ENCODE data around the gene XRCC5. TPM values are rescaled to one million over a fixed set of nuclear protein-coding genes. Genes with fewer than 3 reads are reported as not detected.

Gene XRCC5
- total RNA-seq, 4 donors from 2014 or later, result 134 to 164 (median 147) TPM

- peaks cover 0 to 10% (median 0%) of the 10 kb centered on the region in 3 donors for H3K36me3 ChIP-seq
- H3K4me1 ChIP-seq, result no peaks in the 10 kb centered on the region
- H3K4me3 ChIP-seq, result no peak overlapping the region
- H3K27ac ChIP-seq, result no peak overlapping the region
- no peaks in the 10 kb centered on the region for H3K9me3 ChIP-seq
- 81 to 88% methylated on average over 6 of the region's 6 CpGs for WGBS, 2 donors
- no peaks in the 10 kb centered on the region for H3K27me3 ChIP-seq
- DNase-seq (ENCODE audit: low spot score in 2 of 2), result no peak
- TF ChIP-seq CTCF (IDR thresholded peaks at IDR 0.05) (no peak), POLR2A (IDR thresholded peaks at IDR 0.05) (no peak), EP300 (IDR thresholded peaks at IDR 0.05) (no peak)
Observed at GRCh38 chr2:216070195-216070594, 39.0 kb upstream of the XRCC5 start.

DNA sequence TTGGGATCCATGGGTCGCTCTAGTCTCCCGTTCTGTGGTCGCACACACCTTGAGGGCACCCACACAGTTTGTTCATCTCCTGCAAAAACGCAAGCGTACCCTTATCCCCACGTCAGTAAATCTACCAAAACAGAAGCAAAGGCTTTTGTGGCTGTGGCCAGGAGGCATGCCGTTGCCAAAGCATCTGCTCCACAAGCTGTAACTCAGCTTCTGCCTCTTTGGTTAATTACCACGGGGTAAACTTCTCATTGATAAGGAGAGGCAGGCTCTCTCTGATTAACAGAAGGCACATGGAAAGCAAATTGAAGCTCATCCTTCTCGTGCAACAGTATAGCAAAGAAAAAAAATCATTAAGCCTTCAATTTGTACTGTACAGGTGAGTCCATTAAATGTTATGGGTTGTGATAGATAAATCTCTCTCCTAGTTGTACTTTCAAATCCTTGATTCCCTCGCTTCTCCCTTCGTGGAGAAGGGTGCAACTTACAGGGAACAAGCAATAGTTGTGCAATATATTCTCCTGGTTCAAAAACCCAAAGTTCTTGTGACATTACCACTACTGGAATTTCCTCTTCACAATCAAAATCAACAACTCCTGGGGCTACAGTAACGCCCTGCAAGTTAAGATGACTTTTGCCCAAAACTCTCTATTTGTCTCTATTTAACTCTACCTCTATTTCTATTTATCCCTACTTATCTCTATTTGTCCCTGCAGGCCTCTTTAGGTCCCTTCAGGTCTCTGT lies 37.9 kb upstream of the XRCC5 start:
- no peak for DNase-seq (ENCODE audit: low spot score in 2 of 2)
- no peaks in the 10 kb centered on the region for H3K36me3 ChIP-seq
- no peak overlapping the region for H3K27ac ChIP-seq
- no peaks in the 10 kb centered on the region for H3K9me3 ChIP-seq
- H3K4me3 ChIP-seq, result no peak overlapping the region
- no peaks in the 10 kb centered on the region for H3K27me3 ChIP-seq
- TF ChIP-seq POLR2A (IDR thresholded peaks at IDR 0.05) (no peak), CTCF (IDR thresholded peaks at IDR 0.05) (no peak), EP300 (IDR thresholded peaks at IDR 0.05) (no peak)
- WGBS, 2 donors, result 84 to 86% methylated on average over 12 of the region's 12 CpGs
- H3K4me1 ChIP-seq, result no peaks in the 10 kb centered on the region

DNA sequence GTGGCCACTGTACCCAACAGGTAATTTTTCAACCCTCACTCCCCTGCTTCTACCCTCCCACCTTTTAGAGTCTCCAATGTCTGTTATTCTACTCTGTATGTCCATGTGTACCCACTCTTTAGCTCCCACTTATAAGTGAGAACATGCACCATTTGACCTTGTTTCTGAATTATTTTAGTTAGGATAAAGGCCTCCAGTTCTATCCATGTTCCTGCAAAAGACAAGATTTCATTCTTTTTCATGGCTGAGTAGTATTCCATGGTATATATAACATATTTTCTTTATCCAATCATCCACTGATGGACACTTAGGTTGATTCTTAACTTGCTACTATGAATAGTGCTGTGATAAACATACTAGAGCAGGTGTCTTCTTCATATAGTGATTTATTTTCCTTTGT lies 36.7 kb upstream of the XRCC5 start:
- H3K4me3 ChIP-seq, result no peak overlapping the region
- no peaks in the 10 kb centered on the region for H3K36me3 ChIP-seq
- TF ChIP-seq CTCF (IDR thresholded peaks at IDR 0.05), result no peak
- no peak for TF ChIP-seq POLR2A (IDR thresholded peaks at IDR 0.05)
- TF ChIP-seq EP300 (IDR thresholded peaks at IDR 0.05), result no peak
- H3K27ac ChIP-seq, result no peak overlapping the region
- DNase-seq (ENCODE audit: low spot score in 2 of 2), result no peak
- H3K9me3 ChIP-seq, result no peaks in the 10 kb centered on the region
- no peaks in the 10 kb centered on the region for H3K27me3 ChIP-seq
- no peaks in the 10 kb centered on the region for H3K4me1 ChIP-seq

DNA sequence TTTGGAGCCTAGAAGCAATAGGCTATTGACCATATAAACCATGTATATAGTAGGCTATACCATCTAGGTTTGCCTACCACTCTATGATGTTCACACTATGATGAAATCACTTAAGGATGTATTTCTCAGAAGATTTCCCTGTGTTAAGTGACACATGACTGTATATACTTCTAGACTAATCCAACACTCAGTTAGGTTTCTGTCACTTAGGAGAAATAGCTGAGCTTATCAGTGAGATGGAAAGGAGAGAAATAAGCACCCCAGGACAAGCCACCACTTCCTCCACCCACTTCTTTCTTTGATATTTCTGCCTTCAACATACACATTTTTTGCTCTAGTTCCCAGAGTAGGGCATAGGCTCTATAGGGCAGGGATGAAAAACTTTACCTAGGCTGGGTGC lies 35.4 kb upstream of the XRCC5 start:
- no peak for DNase-seq (ENCODE audit: low spot score in 2 of 2)
- no peaks in the 10 kb centered on the region for H3K4me1 ChIP-seq
- no peak for TF ChIP-seq CTCF (IDR thresholded peaks at IDR 0.05)
- no peak for TF ChIP-seq EP300 (IDR thresholded peaks at IDR 0.05)
- no peak for TF ChIP-seq POLR2A (IDR thresholded peaks at IDR 0.05)

GRCh38 chr2:216074380-216074779 lies 34.8 kb upstream of the XRCC5 start:
- no peak overlapping the region for H3K27ac ChIP-seq
- H3K9me3 ChIP-seq, result no peaks in the 10 kb centered on the region
- no peaks in the 10 kb centered on the region for H3K36me3 ChIP-seq
- H3K4me3 ChIP-seq, result no peak overlapping the region
- H3K27me3 ChIP-seq, result no peaks in the 10 kb centered on the region
- no peak for DNase-seq (ENCODE audit: low spot score in 2 of 2)
- 55 to 57% methylated on average over 1 of the region's 1 CpG for WGBS, 2 donors
- no peak for TF ChIP-seq CTCF (IDR thresholded peaks at IDR 0.05)
- TF ChIP-seq POLR2A (IDR thresholded peaks at IDR 0.05), result no peak
- no peaks in the 10 kb centered on the region for H3K4me1 ChIP-seq

More for the DNA sequence above, 35.4 kb upstream of the XRCC5 start:
- no peaks in the 10 kb centered on the region for H3K9me3 ChIP-seq
- H3K4me3 ChIP-seq, result no peak overlapping the region
- no peaks in the 10 kb centered on the region for H3K36me3 ChIP-seq
- no peak overlapping the region for H3K27ac ChIP-seq
- H3K27me3 ChIP-seq, result no peaks in the 10 kb centered on the region

Data from tibial nerve (tissue), 4 donors.